ENCODE measurements around the gene SESN3.

DNA sequence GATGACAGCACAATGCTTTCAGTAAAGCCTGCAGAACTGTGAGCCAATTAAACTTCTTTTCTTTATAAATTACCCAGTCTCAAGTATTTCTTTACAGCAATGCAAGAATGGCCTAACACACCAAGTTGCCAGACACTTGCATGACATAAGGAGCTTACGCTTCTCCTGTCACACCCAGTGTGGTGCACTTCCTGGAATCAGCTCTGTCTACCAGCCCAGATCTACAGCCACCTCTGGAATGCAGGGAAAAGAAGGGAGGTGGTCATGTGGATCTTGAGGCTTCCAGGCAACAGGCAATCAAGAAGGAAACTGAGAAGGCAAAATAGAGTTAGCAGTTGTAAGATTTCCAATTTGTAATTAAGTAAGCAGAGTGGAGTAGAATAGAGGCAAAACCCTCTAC, 37.4 kb upstream of the SESN3 start:
- TF ChIP-seq, protein P1, sequence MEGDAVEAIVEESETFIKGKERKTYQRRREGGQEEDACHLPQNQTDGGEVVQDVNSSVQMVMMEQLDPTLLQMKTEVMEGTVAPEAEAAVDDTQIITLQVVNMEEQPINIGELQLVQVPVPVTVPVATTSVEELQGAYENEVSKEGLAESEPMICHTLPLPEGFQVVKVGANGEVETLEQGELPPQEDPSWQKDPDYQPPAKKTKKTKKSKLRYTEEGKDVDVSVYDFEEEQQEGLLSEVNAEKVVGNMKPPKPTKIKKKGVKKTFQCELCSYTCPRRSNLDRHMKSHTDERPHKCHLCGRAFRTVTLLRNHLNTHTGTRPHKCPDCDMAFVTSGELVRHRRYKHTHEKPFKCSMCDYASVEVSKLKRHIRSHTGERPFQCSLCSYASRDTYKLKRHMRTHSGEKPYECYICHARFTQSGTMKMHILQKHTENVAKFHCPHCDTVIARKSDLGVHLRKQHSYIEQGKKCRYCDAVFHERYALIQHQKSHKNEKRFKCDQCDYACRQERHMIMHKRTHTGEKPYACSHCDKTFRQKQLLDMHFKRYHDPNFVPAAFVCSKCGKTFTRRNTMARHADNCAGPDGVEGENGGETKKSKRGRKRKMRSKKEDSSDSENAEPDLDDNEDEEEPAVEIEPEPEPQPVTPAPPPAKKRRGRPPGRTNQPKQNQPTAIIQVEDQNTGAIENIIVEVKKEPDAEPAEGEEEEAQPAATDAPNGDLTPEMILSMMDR (IDR thresholded peaks at IDR 0.05; ENCODE audit: poor library complexity, severe bottlenecking): no peak
- TF ChIP-seq MXI1 (conservative IDR thresholded peaks at IDR 0.05; ENCODE audit: poor library complexity, severe bottlenecking): no peak
